Endothelial cell of umbilical vein (primary cell): Measurements from ENCODE around the gene ZNF74. TPM values are rescaled to one million over a fixed set of nuclear protein-coding genes. Genes with fewer than 3 reads are reported as not detected.
"Not testable (repeated sequence)": the region's sequence is repeated elsewhere in the genome, so short reads cannot be mapped to it uniquely, and the experiment has no call there.

ENCODE experiments used
- Bru-seq: library from RNA; stranded (reverse); fragments of 400-500 nt; gene quantifications from one replicate; lab custom pipeline; 2021; lab: Mats Ljungman, UMichigan
- BruChase-seq, 2 experiments: library from RNA; stranded (reverse); fragments of 400-500 nt; gene quantifications; one replicate each; lab custom pipeline; 2021; lab: Mats Ljungman, UMichigan
- BruUV-seq: library from RNA; stranded (reverse); fragments of 400-500 nt; replicated peaks from 2 replicates; lab custom pipeline; 2021; lab: Mats Ljungman, UMichigan
- CTCF ChIA-PET: fragments of 300-600, 350-600 bp; sonication (Branson Sonifier 250); formaldehyde crosslinking; loops from one replicate; lab custom pipeline; 2021; ENCODE audit warnings: antibody characterized with exemption, inconsistent platforms; lab: Charles Lee
- POLR2A ChIA-PET: fragments of 300-600, 350-600 bp; sonication (Branson Sonifier 250); formaldehyde crosslinking; loops from one replicate; lab custom pipeline; 2021; ENCODE audit warnings: antibody characterized with exemption, inconsistent platforms; lab: Charles Lee
- DNase-seq: peaks from one replicate; pipeline ENCODE4 v3.0.0-alpha.2; 2011; ENCODE audit warnings: low read depth, low spot score
- FAIRE-seq: peaks from 2 replicates; lab custom pipeline; 2011; peaks lifted over from hg19 to GRCh38; lab: Jason Lieb, UNC
- H2AFZ ChIP-seq: 2 replicates; pipeline ENCODE4 v1.6.0; 2012; ENCODE audit warnings: low read depth, low read length, control low read depth, inconsistent platforms
- H3K27ac ChIP-seq: 2 replicates; pipeline ENCODE4 v1.5.1; 2011; ENCODE audit warnings: low read depth, mild to moderate bottlenecking, control low read depth, low read length, moderate library complexity; ENCODE audit not compliant: insufficient read depth
- H3K27me3 ChIP-seq, 2 experiments: 2 replicates each; pipeline versions ENCODE4 v1.6.0 to v1.6.1; 2011; ENCODE audit warnings: low read length in 2 of 2, mixed read lengths in 1 of 2; ENCODE audit not compliant: control insufficient read depth in 2 of 2, insufficient read depth in 2 of 2
- H3K36me3 ChIP-seq, 2 experiments: 2 replicates in 1 of 2; 3 replicates in 1 of 2; pipeline ENCODE4 v1.5.1; 2011; ENCODE audit warnings: low read length in 2 of 2, mild to moderate bottlenecking in 1 of 2, moderate library complexity in 1 of 2; ENCODE audit not compliant: control insufficient read depth in 2 of 2, insufficient read depth in 2 of 2; ENCODE audit errors: extremely low read depth in 1 of 2
- H3K4me1 ChIP-seq: 3 replicates; pipeline ENCODE4 v1.5.1; 2011; ENCODE audit warnings: mild to moderate bottlenecking, low read length; ENCODE audit not compliant: control insufficient read depth, insufficient read depth; ENCODE audit errors: extremely low read depth
- H3K4me2 ChIP-seq: 2 replicates; pipeline ENCODE4 v1.6.1; 2011; ENCODE audit warnings: low read length, control low read depth, mixed read lengths; ENCODE audit not compliant: insufficient read depth
- H3K4me3 ChIP-seq, 3 experiments: fragments of 200-600 bp in 1 of 3; sonication (generic), shearing (Covaris generic) in 1 of 3; replicated peaks in 1 of 3; 2 replicates each; pipeline ENCODE4 v1.5.1; 2011 to 2016; ENCODE audit warnings: control low read depth in 3 of 3, low read length in 3 of 3, mild to moderate bottlenecking in 2 of 3, inconsistent platforms in 1 of 3, low read depth in 1 of 3, moderate library complexity in 1 of 3; ENCODE audit not compliant: insufficient read depth in 1 of 3
- H3K79me2 ChIP-seq: 2 replicates; pipeline ENCODE4 v1.6.0; 2012; ENCODE audit warnings: low read length, inconsistent platforms; ENCODE audit not compliant: control insufficient read depth, insufficient read depth
- H3K9ac ChIP-seq: replicated peaks from 2 replicates; pipeline ENCODE3; 2011; ENCODE audit warnings: low read length, control low read depth; ENCODE audit not compliant: insufficient read depth; ENCODE audit errors: extremely low read depth
- H3K9me1 ChIP-seq: replicated peaks from 3 replicates; pipeline ENCODE4 v1.6.0; 2011; ENCODE audit warnings: mild to moderate bottlenecking, low read length; ENCODE audit not compliant: control insufficient read depth, insufficient read depth; ENCODE audit errors: extremely low read depth
- H3K9me3 ChIP-seq: replicated peaks from 2 replicates; pipeline ENCODE4 v1.5.1; 2012; ENCODE audit warnings: low read length, inconsistent platforms; ENCODE audit not compliant: control insufficient read depth, insufficient read depth
- H4K20me1 ChIP-seq: replicated peaks from 2 replicates; pipeline ENCODE3; 2011; ENCODE audit warnings: mild to moderate bottlenecking, low read length; ENCODE audit not compliant: control insufficient read depth, insufficient read depth; ENCODE audit errors: extremely low read depth
- EZH2 ChIP-seq: IDR thresholded peaks from 2 replicates; pipeline ENCODE4 v1.6.1; 2012; ENCODE audit warnings: borderline replicate concordance, low read depth, mild to moderate bottlenecking, moderate library complexity, low read length, inconsistent platforms; ENCODE audit not compliant: severe bottlenecking
- FOS ChIP-seq: IDR thresholded peaks from 2 replicates; pipeline ENCODE4 v1.6.1; 2011; ENCODE audit warnings: mild to moderate bottlenecking, low read length, moderate library complexity, borderline replicate concordance; ENCODE audit not compliant: insufficient read depth
- MAX ChIP-seq: IDR thresholded peaks from 2 replicates; pipeline ENCODE4 v1.6.1; 2011; ENCODE audit not compliant: insufficient read depth, insufficient read length
- POLR2A ChIP-seq: IDR thresholded peaks from 2 replicates; pipeline ENCODE4 v1.6.1; 2012; ENCODE audit warnings: low read depth, mild to moderate bottlenecking, control low read depth, low read length
- POLR2AphosphoS5 ChIP-seq: IDR thresholded peaks from 2 replicates; pipeline ENCODE4 v1.6.1; 2012; ENCODE audit warnings: low read depth, mild to moderate bottlenecking, control low read depth, low read length, moderate library complexity; ENCODE audit not compliant: insufficient read depth
- dilution Hi-C: fragments of 300-500 bp; cut with MboI; formaldehyde crosslinking; loops from one replicate; pipeline ENCODE4 v1.15.0; 2019; ENCODE audit warnings: low sequenced_read_pairs; ENCODE audit not compliant: extremely low pct_ligation_motif_present
- intact Hi-C: fragments of 100-400 bp; cut with micrococcal nuclease; formaldehyde crosslinking; loops from one replicate; pipeline ENCODE4 v1.10.0; 2022
- long read RNA-seq: library from polyadenylated mRNA; stranded (forward); transcript quantifications from one replicate; pipeline ENCODE4 v2.0.0, GENCODE V29; 2021
- polyA minus RNA-seq, 3 experiments: library from RNA; depleted of rRNA, polyadenylated mRNA; stranded (reverse); fragments of >200 nt; gene quantifications; 1 replicate in 1 of 3; 2 replicates in 2 of 3; pipeline ENCODE4 v1.2.3, GENCODE V29; 2011
- polyA plus RNA-seq, 4 experiments: library from polyadenylated mRNA; depleted of rRNA in 3 of 4; stranded (reverse) in 3 of 4; unstranded in 1 of 4; fragments of >200 nt; gene quantifications; 2 replicates each; pipeline versions ENCODE4 v1.2.1 to v1.2.3, GENCODE V29; 2011 to 2012; ENCODE audit warnings: missing spikeins in 1 of 4
- total RNA-seq: library from RNA; stranded (reverse); gene quantifications from 2 replicates; pipeline ENCODE4 v1.2.3, GENCODE V29; 2021

ZNF74 gene
- total RNA-seq (10.3 and 13.4 TPM in 2 replicates), polyA plus RNA-seq (8.6 and 11.7 TPM in 2 replicates), polyA minus RNA-seq (9.6 and 10.3 TPM in 2 replicates), Bru-seq, nascent RNA (percentile 51 among the genes with signal in this experiment), BruChase-seq, experiment 1, labeled RNA remaining after a 6-hour chase (percentile 67 among the genes with signal in this experiment), BruChase-seq, experiment 2, labeled RNA remaining after a 2-hour chase (percentile 69 among the genes with signal in this experiment)
- polyA plus RNA-seq (2011; cell fraction: cytosol; rRNA removed) = 7.8 and 9.5 TPM in 2 replicates
- polyA plus RNA-seq (2011; cell fraction: nucleus; rRNA removed) = 9.5 and 10.2 TPM in 2 replicates
- polyA plus RNA-seq (2012) = 7.0 and 7.6 TPM in 2 replicates
- polyA minus RNA-seq (2011; cell fraction: cytosol; rRNA and poly(A)+ RNA removed) = 6.2 TPM
- 3.8 and 4.1 TPM in 2 replicates for polyA minus RNA-seq (2011; cell fraction: nucleus; rRNA and poly(A)+ RNA removed)
- long read RNA-seq, transcript ZNF74-202 (5 exons, 3,159 nt) = major isoform, 9 of 23 reads
- long read RNA-seq, partial matches to known transcripts = 1 of 23 reads
- long read RNA-seq, other reads (novel, unspliced or antisense) = 8 of 23 reads

DNA sequence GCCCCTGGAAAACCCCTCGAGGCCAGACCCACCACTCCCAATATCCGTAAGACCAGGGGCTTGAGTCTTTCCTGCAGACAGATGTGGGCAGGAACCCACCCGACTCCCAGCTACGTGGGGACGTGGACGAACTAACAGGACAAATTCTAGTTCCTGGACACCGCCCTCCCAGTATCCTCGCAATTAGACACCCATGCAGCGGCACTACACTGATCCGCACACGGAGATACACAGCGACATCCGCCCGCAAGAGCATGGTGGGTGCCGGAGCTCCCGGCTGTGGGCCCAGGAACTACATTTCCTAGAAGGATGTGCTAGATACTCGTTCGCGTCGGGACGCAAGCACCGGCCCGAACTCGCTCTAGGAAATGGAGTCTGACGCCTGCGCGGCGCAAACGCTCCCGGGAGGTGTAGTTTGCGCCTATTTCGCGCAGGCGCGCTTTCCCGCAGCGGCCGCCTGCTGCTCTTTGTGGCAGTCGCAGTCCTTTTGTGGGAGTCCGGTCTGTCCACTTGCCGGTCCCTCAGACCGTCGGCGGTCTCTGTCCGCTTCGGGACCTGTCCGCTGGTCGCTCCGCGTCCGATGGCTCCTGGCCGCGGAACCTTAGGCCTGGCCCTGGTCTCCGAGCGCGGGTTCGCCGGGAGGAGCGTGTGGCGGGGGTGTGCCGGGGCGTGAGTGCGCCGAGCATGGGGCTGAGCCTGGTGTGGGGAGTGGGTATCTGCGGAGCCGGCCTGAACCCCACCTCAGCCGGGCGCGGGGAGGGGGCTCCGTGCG lies at the start of gene ZNF74:
TSS of gene ZNF74 (plus strand) at position 447 of the 772 bp plus-strand sequence. CDS start 478 bp downstream, outside the sequence.
- Histone ChIP-seq H3K9me3 (no peaks in the 10 kb centered on the region), H3K9ac (peak within 1 kb of the TSS; percentile 43), H3K4me2 (peak within 1 kb of the TSS; percentile 47), H2AFZ (peak within 1 kb of the TSS; percentile 93), H3K27me3 (peaks cover 2 to 5% of the 10 kb centered on the region in 2 experiments), H3K27ac (peak within 1 kb of the TSS; percentile 14), H4K20me1 (no peaks in the 10 kb centered on the region), H3K36me3 (no peaks in the 10 kb centered on the region), H3K79me2 (peaks cover 4% of the 10 kb centered on the region), H3K4me3 (peak within 1 kb of the TSS; percentile 31 to 77 (median 59)), H3K4me1 (peaks cover 7% of the 10 kb centered on the region), H3K9me1 (no peaks in the 10 kb centered on the region)
- FAIRE-seq (peak; percentile 99), DNase-seq (peak; percentile 87)
- dilution Hi-C loops = no loop called here
- TSS peak; percentile 91 for BruUV-seq
- TF ChIP-seq POLR2AphosphoS5 = peak; percentile 85
- no peak for TF ChIP-seq EZH2
- peak; percentile 88 for TF ChIP-seq POLR2A
- TF ChIP-seq MAX = peak; percentile 6
- TF ChIP-seq FOS = no peak
- ChIA-PET CTCF (interaction anchor here (1.3 kb wide), 1 partner anchor 24 kb away, joined by 9 read pairs; no protein-coding TSS in a partner anchor), POLR2A (no interaction called here)
- intact Hi-C loops = no loop called here

DNA sequence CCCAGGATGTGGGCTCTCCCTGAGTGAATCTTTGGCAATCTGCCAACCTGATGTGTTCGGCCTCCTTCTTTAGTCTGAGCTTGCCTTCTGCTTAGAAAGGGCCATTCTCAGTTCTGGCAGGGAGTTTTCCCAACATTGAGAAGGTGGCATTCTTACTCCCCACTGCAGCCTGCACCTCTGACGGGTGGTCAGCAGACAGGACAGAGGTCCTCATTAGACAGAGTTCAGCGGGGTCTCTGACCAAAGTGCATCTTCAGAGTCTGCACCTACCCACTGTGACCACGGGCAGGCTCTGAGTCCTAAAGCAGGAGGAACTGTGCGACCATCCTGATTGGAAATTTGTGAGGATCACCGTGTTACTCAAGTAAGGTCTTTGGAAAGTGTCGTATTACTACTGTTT lies 47.4 kb upstream of the ZNF74 start:
- H3K36me3 ChIP-seq, H3K79me2 ChIP-seq, H3K4me3 ChIP-seq, H2AFZ ChIP-seq, H3K9me1 ChIP-seq, H3K27ac ChIP-seq, H4K20me1 ChIP-seq, H3K27me3 ChIP-seq, H3K9ac ChIP-seq, POLR2A ChIA-PET, intact Hi-C loops, BruUV-seq, DNase-seq, dilution Hi-C loops, H3K9me3 ChIP-seq, CTCF ChIA-PET, H3K4me1 ChIP-seq, FAIRE-seq, H3K4me2 ChIP-seq: not testable (repeated sequence)

DNA sequence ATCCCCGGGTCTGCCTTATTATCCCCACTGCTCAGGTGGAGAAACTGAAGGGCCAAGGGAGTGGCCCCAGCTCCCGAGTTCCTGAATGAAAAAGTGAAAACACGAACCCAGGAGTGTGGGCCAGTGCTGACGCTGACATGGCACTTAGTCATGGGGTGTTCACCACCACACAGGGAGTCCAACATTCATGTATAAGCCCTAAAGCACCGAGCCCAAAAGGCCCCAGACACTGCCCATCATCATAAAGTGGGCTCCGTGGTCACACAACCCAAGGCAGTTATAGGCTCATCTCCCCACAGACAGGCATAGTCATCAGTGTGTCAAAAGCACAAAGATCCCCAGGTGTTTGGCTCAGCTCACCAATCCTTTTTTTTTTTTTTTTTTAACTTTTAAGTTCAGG lies 41.4 kb upstream of the ZNF74 start:
- H3K4me3 ChIP-seq, BruUV-seq, H2AFZ ChIP-seq, dilution Hi-C loops, intact Hi-C loops, H3K27ac ChIP-seq, H3K27me3 ChIP-seq, H4K20me1 ChIP-seq, CTCF ChIA-PET, H3K4me1 ChIP-seq, DNase-seq, H3K4me2 ChIP-seq, H3K9me1 ChIP-seq, H3K79me2 ChIP-seq, H3K36me3 ChIP-seq, H3K9ac ChIP-seq, FAIRE-seq, POLR2A ChIA-PET, H3K9me3 ChIP-seq: not testable (repeated sequence)
